Stimulated activated CD4-positive, alpha-beta T cell treated with anti-CD3 and anti-CD28 coated beads, Interleukin-12 subunit alpha, Interleukin-12 subunit beta, amount 100 ng/mL, for 24 hours (primary cell): ENCODE data around the gene SPPL2C.
"Not testable (repeated sequence)": the region's sequence is repeated elsewhere in the genome, so short reads cannot be mapped to it uniquely, and the experiment has no call there.

ENCODE experiments used
- DNase-seq, 2 experiments: peaks; one replicate each; pipeline ENCODE4 v3.0.0-alpha.2; 2020; ENCODE audit warnings: low read depth in 2 of 2

The SPPL2C gene

DNA sequence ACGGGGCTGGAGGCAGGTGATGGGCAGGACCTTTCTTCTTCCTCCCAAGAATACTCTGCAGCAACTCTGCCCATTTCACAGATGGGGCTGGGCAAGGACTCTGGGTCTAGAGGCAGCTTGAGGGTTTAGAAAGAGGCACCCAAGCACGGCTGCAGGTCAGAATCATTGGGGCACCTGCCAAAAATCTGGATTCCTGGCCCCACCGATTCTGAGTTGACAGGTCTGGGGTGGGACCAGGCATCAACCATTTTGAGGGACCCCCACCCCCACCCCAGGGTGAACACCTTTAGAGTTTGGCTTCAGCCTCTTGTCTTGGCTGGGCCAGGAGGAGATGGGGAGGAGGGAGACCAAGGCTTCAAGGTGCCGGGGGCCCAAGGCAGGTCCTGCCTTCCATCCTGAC is 5.3 kb downstream of the SPPL2C start:
- DNase-seq, result no peak

GRCh38 chr17:45850468-45850867 is 5.8 kb downstream of the SPPL2C start:
- no peak for DNase-seq

GRCh38 chr17:45851022-45851421 is 6.3 kb downstream of the SPPL2C start:
- no peak for DNase-seq

- no peak for DNase-seq
These were observed 6.8 kb downstream of the SPPL2C start for GRCh38 chr17:45851464-45851863.

DNA sequence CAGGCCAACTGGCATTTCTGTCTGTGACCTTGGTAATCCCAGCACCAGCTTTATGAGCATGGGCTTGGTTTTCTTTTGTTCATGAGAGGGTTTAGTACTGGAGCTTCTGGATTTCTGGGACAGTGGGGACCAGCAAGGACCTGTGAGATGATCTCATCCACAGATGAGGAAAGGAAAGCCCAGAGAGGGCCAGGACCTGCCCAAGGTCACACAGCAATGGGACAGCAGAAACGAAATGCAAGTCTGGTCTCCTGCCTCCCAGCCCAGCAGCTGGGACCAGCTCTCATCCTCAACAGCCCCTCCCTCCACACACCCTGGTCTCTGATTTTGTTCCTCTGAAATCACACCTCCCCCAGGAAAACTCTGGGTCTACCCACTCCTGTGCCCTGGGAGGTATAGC is 7.2 kb downstream of the SPPL2C start:
- DNase-seq, result no peak

DNA sequence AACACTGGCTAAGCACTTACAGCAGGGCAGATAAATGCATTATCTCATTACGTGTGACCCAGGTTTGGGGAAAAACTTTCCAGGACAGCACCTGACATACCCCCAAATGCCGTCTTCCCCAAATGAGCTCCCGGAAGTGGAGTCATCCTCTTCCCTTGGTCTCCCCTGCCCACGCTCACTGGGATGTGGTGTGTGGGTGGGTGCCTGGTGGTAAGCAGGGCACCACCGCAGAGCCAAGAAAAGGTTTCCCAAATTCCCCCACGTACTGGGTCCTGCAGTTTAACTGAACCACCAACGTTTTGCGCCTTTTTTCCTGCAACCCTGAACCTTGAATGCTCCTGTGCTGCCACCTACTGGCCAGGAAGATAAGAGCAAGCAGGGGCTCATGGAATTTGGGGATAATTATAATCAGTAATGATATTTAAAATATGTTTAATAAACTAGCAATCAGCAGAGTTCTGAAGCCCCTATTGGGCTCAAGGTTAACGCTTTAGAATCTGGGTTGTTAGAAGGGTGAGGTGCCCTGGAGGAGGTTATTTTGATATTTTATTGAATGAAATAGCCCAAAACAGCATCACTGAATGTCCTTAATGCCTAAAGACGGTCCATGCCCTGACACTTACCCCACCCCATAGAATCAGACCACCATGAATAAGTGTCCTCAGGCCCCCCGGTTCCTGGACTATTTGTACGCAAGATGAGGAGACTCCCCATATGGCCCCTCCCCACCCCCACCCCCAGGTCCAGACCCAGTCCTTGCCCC is 8.0 kb downstream of the SPPL2C start:
- peak; percentile 31 to 62 for DNase-seq

DNA sequence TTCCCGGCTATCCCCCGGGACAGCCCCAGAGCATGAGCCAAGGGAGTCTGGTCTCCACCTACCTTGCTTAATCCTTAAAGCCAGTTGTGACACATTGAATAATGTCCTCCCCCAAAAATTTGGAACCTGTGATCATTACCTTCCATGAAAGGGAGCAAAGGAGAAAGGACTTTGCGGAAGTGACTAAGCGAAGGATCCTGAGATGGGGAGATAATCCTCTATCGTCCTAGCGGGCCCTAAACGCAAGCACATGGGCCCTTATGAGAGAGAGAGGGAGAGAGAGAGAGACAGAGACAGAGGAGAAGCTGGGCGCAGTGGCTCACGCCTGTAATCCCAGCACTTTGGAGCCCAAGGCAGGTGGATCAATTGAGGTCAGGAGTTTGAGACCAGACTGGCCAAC is 9.5 kb downstream of the SPPL2C start:
- DNase-seq, result no peak

- DNase-seq, result no peak
These were observed 11.1 kb downstream of the SPPL2C start for GRCh38 chr17:45855691-45856336.

DNA sequence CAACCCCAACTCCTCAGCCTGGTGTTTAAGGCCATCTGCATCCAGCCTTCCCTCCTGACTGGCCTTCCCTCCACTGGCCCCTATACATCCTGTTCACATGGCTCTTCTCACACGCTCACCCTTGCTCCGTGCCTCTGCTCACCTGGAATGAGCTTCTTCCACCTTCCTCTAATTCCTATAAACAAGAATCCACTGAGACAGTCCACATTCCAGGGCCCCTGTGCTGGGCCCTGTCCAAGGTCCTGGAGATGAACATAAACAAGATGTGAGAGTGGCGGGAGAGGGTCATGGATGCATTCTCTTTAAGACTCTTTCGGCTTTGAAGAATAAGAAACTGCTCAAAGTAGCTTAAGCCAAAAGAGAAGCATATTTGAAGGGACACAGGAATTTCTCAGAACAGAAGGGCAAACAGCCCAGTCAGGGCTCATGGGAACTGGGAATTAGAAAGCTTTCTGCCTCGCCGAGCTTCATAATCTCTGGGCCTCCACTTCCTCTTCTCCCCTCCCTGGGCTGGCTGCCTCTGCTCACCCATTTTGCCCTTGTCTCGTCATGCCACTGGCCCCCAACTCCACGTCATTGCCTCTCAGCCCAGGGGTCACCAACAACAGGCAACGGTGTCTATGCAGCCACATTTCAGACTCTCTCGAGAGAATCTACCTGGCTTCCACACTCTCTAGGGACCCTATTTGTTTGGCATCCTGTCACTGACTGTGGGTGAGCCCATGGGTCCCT is 13.5 kb downstream of the SPPL2C start:
- no peak for DNase-seq

DNA sequence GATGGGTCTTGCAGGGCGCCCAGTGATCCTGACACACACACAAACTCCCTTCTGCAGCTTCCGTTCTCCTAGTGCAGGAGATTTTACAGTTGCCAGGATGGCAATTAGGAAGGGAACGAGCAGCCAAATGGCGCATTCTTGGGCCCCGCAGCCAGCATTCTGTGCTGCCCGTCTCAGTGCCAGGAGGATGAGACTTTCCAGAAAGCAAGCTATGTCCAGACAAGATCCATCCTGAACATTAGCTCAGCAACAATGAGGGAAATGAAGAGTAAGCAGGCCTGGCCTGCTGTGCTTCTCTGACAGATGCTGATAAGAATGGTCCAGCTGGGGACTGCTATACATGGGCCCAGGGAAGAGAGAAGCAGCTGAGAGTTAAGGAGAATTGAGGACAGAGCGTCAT is 16.5 kb downstream of the SPPL2C start:
- no peak for DNase-seq

GRCh38 chr17:45862127-45862526 is 17.4 kb downstream of the SPPL2C start:
- DNase-seq, result not testable (repeated sequence)

GRCh38 chr17:45863857-45864654 is 19.4 kb downstream of the SPPL2C start:
- DNase-seq, result no peak

GRCh38 chr17:45867171-45867570 is 22.5 kb downstream of the SPPL2C start:
- DNase-seq, result no peak

GRCh38 chr17:45867702-45868101 is 23.0 kb downstream of the SPPL2C start:
- no peak for DNase-seq

DNA sequence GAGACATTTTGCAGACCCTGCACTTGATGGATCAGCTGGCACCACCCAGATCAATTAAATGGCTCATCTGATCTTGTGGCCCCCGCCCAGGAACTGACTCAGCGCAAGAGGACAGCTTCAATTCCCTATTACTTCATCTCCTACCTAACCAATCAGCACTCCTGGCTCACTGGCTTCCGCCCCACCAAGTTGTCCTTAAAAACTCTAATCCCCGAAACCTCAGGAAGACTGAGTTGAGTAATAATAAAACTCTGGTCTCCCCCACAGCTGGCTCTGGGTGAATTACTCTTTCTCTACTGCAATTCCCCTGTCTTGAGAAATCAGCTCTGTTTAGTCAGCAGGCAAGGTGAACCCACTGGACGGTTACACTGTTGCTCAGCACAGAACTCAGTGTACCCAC is 23.6 kb downstream of the SPPL2C start:
- DNase-seq, result no peak

GRCh38 chr17:45869676-45870341 is 25.1 kb downstream of the SPPL2C start:
- no peak for DNase-seq

DNA sequence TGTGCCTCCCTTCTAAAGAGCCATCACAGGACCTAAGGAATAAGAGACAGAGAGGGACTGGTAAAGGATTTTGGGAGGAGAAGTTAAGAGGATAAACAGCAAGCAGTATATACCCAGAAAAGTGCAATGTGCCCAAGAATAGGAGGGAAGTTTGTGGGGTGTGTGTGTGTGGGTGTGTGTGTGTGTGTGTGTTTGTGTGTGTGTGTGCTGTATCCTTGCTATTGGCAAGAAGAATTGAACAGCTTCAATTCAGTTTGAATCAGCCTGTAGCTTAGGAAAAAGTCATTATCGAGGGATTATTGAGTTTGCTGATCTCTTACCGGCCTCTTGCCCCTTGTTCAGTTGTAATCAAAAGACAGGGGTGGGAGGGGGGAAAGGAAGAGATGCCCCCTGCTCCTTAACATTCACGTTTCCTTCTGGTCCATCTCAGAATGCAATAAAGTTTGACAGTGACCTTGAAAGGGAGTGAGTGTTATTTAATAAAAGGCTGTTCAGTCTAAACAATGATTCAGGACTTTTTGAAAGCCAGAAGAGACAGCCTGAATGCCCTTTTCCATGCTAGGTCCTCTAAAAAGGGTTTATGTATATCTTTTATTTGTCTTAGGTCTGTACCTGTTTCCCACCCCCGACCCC is 25.8 kb downstream of the SPPL2C start:
- no peak for DNase-seq

- DNase-seq, result no peak
These were observed 27.0 kb downstream of the SPPL2C start for GRCh38 chr17:45871718-45872117.

DNA sequence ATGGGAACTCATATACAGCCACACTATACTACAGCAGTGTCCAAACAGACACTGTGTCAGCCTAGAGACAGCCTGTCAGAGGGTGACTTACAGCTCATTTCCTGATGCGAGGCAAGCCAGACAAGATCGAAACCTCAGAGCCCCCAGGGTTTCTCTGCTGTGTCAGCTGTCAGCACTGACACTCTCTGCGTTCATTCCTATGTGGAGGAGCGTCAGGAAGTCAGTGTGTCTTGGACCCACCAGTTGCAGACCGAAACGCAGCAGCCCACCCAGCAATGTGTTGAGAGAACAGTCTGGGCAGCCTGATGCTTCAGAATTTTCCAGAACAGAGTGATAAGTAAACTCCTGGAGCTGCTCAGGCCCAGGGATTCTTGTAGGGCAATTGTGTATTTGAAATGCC is 29.0 kb downstream of the SPPL2C start:
- DNase-seq, result no peak

DNA sequence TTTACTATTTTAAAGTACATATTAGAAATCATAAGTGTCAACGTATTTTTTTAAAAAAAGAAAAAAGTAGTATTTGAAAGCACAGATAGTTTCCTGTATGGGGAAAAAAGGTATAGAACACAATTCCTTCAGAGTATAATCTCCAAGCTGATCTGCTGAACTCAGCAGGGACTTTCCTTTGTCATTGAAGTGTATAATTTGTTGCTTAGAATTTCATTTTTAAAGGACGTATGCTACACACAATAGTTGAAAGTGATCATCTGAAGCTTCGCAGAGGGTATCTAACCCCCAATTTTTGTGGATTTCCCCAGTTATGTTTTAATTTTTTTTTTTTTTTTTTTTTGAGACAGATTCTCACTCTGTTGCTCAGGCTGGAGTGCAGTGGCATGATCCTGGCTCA is 29.5 kb downstream of the SPPL2C start:
- no peak for DNase-seq

- DNase-seq, result no peak
These were observed 31.9 kb downstream of the SPPL2C start for GRCh38 chr17:45876539-45876938.
